ENCODE measurements around the gene KCNC1.

Gene KCNC1

DNA sequence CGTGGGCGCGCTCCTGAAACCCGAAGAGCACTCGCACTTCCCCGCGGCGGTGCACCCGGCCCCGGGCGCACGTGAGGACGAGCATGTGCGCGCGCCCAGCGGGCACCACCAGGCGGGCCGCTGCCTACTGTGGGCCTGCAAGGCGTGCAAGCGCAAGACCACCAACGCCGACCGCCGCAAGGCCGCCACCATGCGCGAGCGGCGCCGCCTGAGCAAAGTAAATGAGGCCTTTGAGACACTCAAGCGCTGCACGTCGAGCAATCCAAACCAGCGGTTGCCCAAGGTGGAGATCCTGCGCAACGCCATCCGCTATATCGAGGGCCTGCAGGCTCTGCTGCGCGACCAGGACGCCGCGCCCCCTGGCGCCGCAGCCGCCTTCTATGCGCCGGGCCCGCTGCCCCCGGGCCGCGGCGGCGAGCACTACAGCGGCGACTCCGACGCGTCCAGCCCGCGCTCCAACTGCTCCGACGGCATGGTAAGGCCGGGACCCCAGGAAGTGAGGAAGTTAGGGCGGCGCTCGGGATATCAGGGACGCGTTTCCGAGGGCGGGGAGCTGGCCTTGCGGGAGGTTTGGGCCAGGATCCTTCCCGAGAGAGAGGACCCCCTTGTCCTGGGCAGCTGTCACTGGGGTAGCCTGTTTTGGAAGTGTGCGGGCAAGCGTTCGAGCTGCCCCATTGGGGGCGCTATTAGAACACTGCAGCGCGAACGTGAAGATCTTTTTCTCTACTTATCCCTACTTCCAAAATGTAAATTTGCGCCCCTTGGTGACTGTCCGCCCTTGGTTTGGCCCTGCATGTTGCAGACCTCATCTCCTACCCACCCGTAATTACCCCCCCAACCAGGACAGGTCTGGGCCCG, 14.4 kb upstream of the KCNC1 start:
- no peaks in the 10 kb centered on the region for H3K4me1 ChIP-seq (ENCODE audit: insufficient read depth, low read length, poor library complexity, severe bottlenecking)
- H3K4me2 ChIP-seq (ENCODE audit: low read depth, low read length, poor library complexity, severe bottlenecking) = no peak overlapping the region
- no peaks in the 10 kb centered on the region for H3K36me3 ChIP-seq (ENCODE audit: insufficient read depth, low read length)
- no peaks in the 10 kb centered on the region for H3K79me2 ChIP-seq (ENCODE audit: insufficient read depth, low read length)
- no peaks in the 10 kb centered on the region for H3K27me3 ChIP-seq (ENCODE audit: insufficient read depth, low read length, poor library complexity, severe bottlenecking)
- no peak overlapping the region for H3K9ac ChIP-seq (ENCODE audit: low read depth, low read length, poor library complexity, severe bottlenecking)
- no peaks in the 10 kb centered on the region for H3K9me2 ChIP-seq (replicated peaks; ENCODE audit: low read depth, low read length)
- TF ChIP-seq EZH2phosphoT487 (IDR thresholded peaks at IDR 0.05; ENCODE audit: borderline replicate concordance) (no peak), CTCF (conservative IDR thresholded peaks at IDR 0.05; ENCODE audit: low read length) (no peak)
- no peak overlapping the region for H2AFZ ChIP-seq (ENCODE audit: low read length)
- no peaks in the 10 kb centered on the region for H3F3A ChIP-seq (ENCODE audit: low read depth)
- H4K20me1 ChIP-seq (ENCODE audit: insufficient read depth, low read length, poor library complexity, severe bottlenecking) = no peaks in the 10 kb centered on the region
- H3K4me3 ChIP-seq (ENCODE audit: low read length, poor library complexity, severe bottlenecking) = no peak overlapping the region
- no peaks in the 10 kb centered on the region for H3K9me3 ChIP-seq (ENCODE audit: insufficient read depth, low read depth, low read length)

GRCh38 chr11:17720796-17721171, 13.8 kb upstream of the KCNC1 start:
- H3K9me2 ChIP-seq (replicated peaks; ENCODE audit: low read depth, low read length) = no peaks in the 10 kb centered on the region
- no peaks in the 10 kb centered on the region for H3K36me3 ChIP-seq (ENCODE audit: insufficient read depth, low read length)
- no peak overlapping the region for H3K4me2 ChIP-seq (ENCODE audit: low read depth, low read length, poor library complexity, severe bottlenecking)
- TF ChIP-seq CTCF (conservative IDR thresholded peaks at IDR 0.05; ENCODE audit: low read length) (no peak), EZH2phosphoT487 (IDR thresholded peaks at IDR 0.05; ENCODE audit: borderline replicate concordance) (no peak)
- H4K20me1 ChIP-seq (ENCODE audit: insufficient read depth, low read length, poor library complexity, severe bottlenecking) = no peaks in the 10 kb centered on the region
- no peak overlapping the region for H2AFZ ChIP-seq (ENCODE audit: low read length)
- no peak overlapping the region for H3K9ac ChIP-seq (ENCODE audit: low read depth, low read length, poor library complexity, severe bottlenecking)
- H3K9me3 ChIP-seq (ENCODE audit: insufficient read depth, low read depth, low read length) = no peaks in the 10 kb centered on the region
- no peaks in the 10 kb centered on the region for H3K79me2 ChIP-seq (ENCODE audit: insufficient read depth, low read length)
- H3F3A ChIP-seq (ENCODE audit: low read depth) = no peaks in the 10 kb centered on the region
- H3K4me3 ChIP-seq (ENCODE audit: low read length, poor library complexity, severe bottlenecking) = no peak overlapping the region
- no peaks in the 10 kb centered on the region for H3K4me1 ChIP-seq (ENCODE audit: insufficient read depth, low read length, poor library complexity, severe bottlenecking)
- no peaks in the 10 kb centered on the region for H3K27me3 ChIP-seq (ENCODE audit: insufficient read depth, low read length, poor library complexity, severe bottlenecking)

- no peak overlapping the region for H3K4me3 ChIP-seq (ENCODE audit: low read length, poor library complexity, severe bottlenecking)
- no peaks in the 10 kb centered on the region for H4K20me1 ChIP-seq (ENCODE audit: insufficient read depth, low read length, poor library complexity, severe bottlenecking)
- H3K36me3 ChIP-seq (ENCODE audit: insufficient read depth, low read length) = no peaks in the 10 kb centered on the region
- H3K27me3 ChIP-seq (ENCODE audit: insufficient read depth, low read length, poor library complexity, severe bottlenecking) = no peaks in the 10 kb centered on the region
- no peaks in the 10 kb centered on the region for H3K4me1 ChIP-seq (ENCODE audit: insufficient read depth, low read length, poor library complexity, severe bottlenecking)
- H2AFZ ChIP-seq (ENCODE audit: low read length) = no peak overlapping the region
- no peaks in the 10 kb centered on the region for H3K79me2 ChIP-seq (ENCODE audit: insufficient read depth, low read length)
- H3K9me3 ChIP-seq (ENCODE audit: insufficient read depth, low read depth, low read length) = no peaks in the 10 kb centered on the region
- no peak overlapping the region for H3K4me2 ChIP-seq (ENCODE audit: low read depth, low read length, poor library complexity, severe bottlenecking)
- no peaks in the 10 kb centered on the region for H3K9me2 ChIP-seq (replicated peaks; ENCODE audit: low read depth, low read length)
- no peaks in the 10 kb centered on the region for H3F3A ChIP-seq (ENCODE audit: low read depth)
- no peak overlapping the region for H3K9ac ChIP-seq (ENCODE audit: low read depth, low read length, poor library complexity, severe bottlenecking)
- TF ChIP-seq CTCF (conservative IDR thresholded peaks at IDR 0.05; ENCODE audit: low read length) (no peak), EZH2phosphoT487 (IDR thresholded peaks at IDR 0.05; ENCODE audit: borderline replicate concordance) (no peak)
Measured at GRCh38 chr11:17721242-17721999, 13.2 kb upstream of the KCNC1 start.

Measured in Loucy (cell line).